Measurements from ENCODE around the gene TBC1D17. TPM values are rescaled to one million over a fixed set of nuclear protein-coding genes. Genes with fewer than 3 reads are reported as not detected.

TBC1D17 gene
- total RNA-seq, 2 donors from 2014 or later = 27.9 to 31.7 TPM

GRCh38 chr19:49894879-49895565, 17.5 kb downstream of the TBC1D17 start:
- no peak for ATAC-seq (ENCODE audit: insufficient number of reproducible peaks, low FRiP score, low read depth)

GRCh38 chr19:49895566-49896297, 18.2 kb downstream of the TBC1D17 start:
- ATAC-seq (ENCODE audit: insufficient number of reproducible peaks, low FRiP score, low read depth) = no peak
- Histone ChIP-seq H3K27ac (no peak overlapping the region), H3K9me3 (no peaks in the 10 kb centered on the region), H3K4me3 (no peak overlapping the region), H3K4me1 (ENCODE audit: control insufficient read depth in 1 of 2, low read depth in 2 of 2) (no peaks in the 10 kb centered on the region), H3K27me3 (replicated peaks; ENCODE audit: insufficient read depth) (no peaks in the 10 kb centered on the region), H3K36me3 (no peaks in the 10 kb centered on the region)
- no peak for TF ChIP-seq CTCF (IDR thresholded peaks at IDR 0.05)
- no peak for DNase-seq (ENCODE audit: low spot score)

More at GRCh38 chr19:49894879-49895565, 17.5 kb downstream of the TBC1D17 start:
- DNase-seq (ENCODE audit: low spot score) = no peak
- no peaks in the 10 kb centered on the region for H3K9me3 ChIP-seq
- H3K4me3 ChIP-seq = no peak overlapping the region
- no peaks in the 10 kb centered on the region for H3K27me3 ChIP-seq (replicated peaks; ENCODE audit: insufficient read depth)
- TF ChIP-seq CTCF (IDR thresholded peaks at IDR 0.05) = no peak
- no peaks in the 10 kb centered on the region for H3K36me3 ChIP-seq
- peaks cover 0 to 4% of the 10 kb centered on the region in 2 donors for H3K4me1 ChIP-seq (ENCODE audit: control insufficient read depth in 1 of 2, low read depth in 2 of 2)
- no peak overlapping the region for H3K27ac ChIP-seq

GRCh38 chr19:49896863-49897621, 19.5 kb downstream of the TBC1D17 start, which contains the start of gene IL4I1:
IL4I1 (minus strand) TSS chr19:49896887; CDS start chr19:49896160, 727 bp downstream.
- no peak for ATAC-seq (ENCODE audit: insufficient number of reproducible peaks, low FRiP score, low read depth)
- no peaks in the 10 kb centered on the region for H3K9me3 ChIP-seq
- H3K4me1 ChIP-seq (ENCODE audit: control insufficient read depth in 1 of 2, low read depth in 2 of 2) = no peaks in the 10 kb centered on the region
- no peaks in the 10 kb centered on the region for H3K27me3 ChIP-seq (replicated peaks; ENCODE audit: insufficient read depth)
- H3K36me3 ChIP-seq = no peaks in the 10 kb centered on the region
- TF ChIP-seq CTCF (IDR thresholded peaks at IDR 0.05) = no peak
- H3K4me3 ChIP-seq = peak within 1 kb of the TSS; percentile 35
- DNase-seq (ENCODE audit: low spot score) = no peak
- H3K27ac ChIP-seq = peak within 1 kb of the TSS in 1 of 2 donors; percentile 10

- ATAC-seq (ENCODE audit: insufficient number of reproducible peaks, low FRiP score, low read depth) (no peak), DNase-seq (ENCODE audit: low spot score) (no peak)
- no peaks in the 10 kb centered on the region for H3K9me3 ChIP-seq
- no peak overlapping the region for H3K27ac ChIP-seq
- TF ChIP-seq CTCF (IDR thresholded peaks at IDR 0.05) = no peak
- peaks cover 21% of the 10 kb centered on the region for H3K36me3 ChIP-seq
- no peaks in the 10 kb centered on the region for H3K27me3 ChIP-seq (replicated peaks; ENCODE audit: insufficient read depth)
- no peak overlapping the region for H3K4me3 ChIP-seq
- H3K4me1 ChIP-seq (ENCODE audit: control insufficient read depth in 1 of 2, low read depth in 2 of 2) = no peaks in the 10 kb centered on the region
Observed at GRCh38 chr19:49904136-49904535, 26.6 kb downstream of the TBC1D17 start.

Measured in thoracic aorta (tissue), 2 donors.